Activated naive CD8-positive, alpha-beta T cell (primary cell): ENCODE data around the gene ATG16L2.

Source experiments
- H3K27ac Mint-ChIP-seq: one replicate; pipeline ENCODE4 v1.8.0; 2021; ENCODE audit warnings: mixed read lengths
- H3K27me3 Mint-ChIP-seq: one replicate; pipeline ENCODE4 v1.8.0; 2021; ENCODE audit warnings: mixed read lengths
- H3K36me3 Mint-ChIP-seq: one replicate; pipeline ENCODE4 v1.8.0; 2021; ENCODE audit warnings: mixed read lengths
- H3K4me1 Mint-ChIP-seq: one replicate; pipeline ENCODE4 v1.8.0; 2021; ENCODE audit warnings: low read depth, mixed read lengths
- H3K4me3 Mint-ChIP-seq: one replicate; pipeline ENCODE4 v1.8.0; 2021; ENCODE audit warnings: mild to moderate bottlenecking, mixed read lengths
- H3K9me3 Mint-ChIP-seq: one replicate; pipeline ENCODE4 v1.8.0; 2021; ENCODE audit warnings: low read depth, mixed read lengths

ATG16L2 gene

GRCh38 chr11:72814286-72815109, at the start of gene ATG16L2:
Gene ATG16L2, plus strand, starts transcription at chr11:72814411. Its CDS starts 35 bp downstream, at chr11:72814446.
- Mint-ChIP-seq H3K4me3 (peak within 1 kb of the TSS; percentile 100), H3K36me3 (peaks cover 10% of the 10 kb centered on the region), H3K27ac (peak within 1 kb of the TSS; percentile 99), H3K9me3 (no peaks in the 10 kb centered on the region), H3K27me3 (no peaks in the 10 kb centered on the region), H3K4me1 (peaks cover 38% of the 10 kb centered on the region)

- Mint-ChIP-seq H3K4me3 (no peak overlapping the region), H3K27me3 (no peaks in the 10 kb centered on the region), H3K9me3 (no peaks in the 10 kb centered on the region), H3K4me1 (peaks cover 7% of the 10 kb centered on the region), H3K27ac (no peak overlapping the region), H3K36me3 (no peaks in the 10 kb centered on the region)
Observed at GRCh38 chr11:72764503-72764902, 49.7 kb upstream of the ATG16L2 start.

- Mint-ChIP-seq H3K27me3 (no peaks in the 10 kb centered on the region), H3K36me3 (no peaks in the 10 kb centered on the region), H3K4me1 (peaks cover 7% of the 10 kb centered on the region), H3K9me3 (no peaks in the 10 kb centered on the region), H3K4me3 (no peak overlapping the region), H3K27ac (no peak overlapping the region)
Observed at GRCh38 chr11:72766152-72766902, 47.9 kb upstream of the ATG16L2 start.

- peaks cover 7% of the 10 kb centered on the region for H3K4me1 Mint-ChIP-seq
- no peaks in the 10 kb centered on the region for H3K36me3 Mint-ChIP-seq
- H3K9me3 Mint-ChIP-seq: no peaks in the 10 kb centered on the region
- H3K4me3 Mint-ChIP-seq: no peak overlapping the region
- H3K27me3 Mint-ChIP-seq: no peaks in the 10 kb centered on the region
- H3K27ac Mint-ChIP-seq: no peak overlapping the region
Observed at GRCh38 chr11:72767203-72768062, 46.8 kb upstream of the ATG16L2 start.

GRCh38 chr11:72768581-72768980, 45.6 kb upstream of the ATG16L2 start:
- Mint-ChIP-seq H3K4me3 (no peak overlapping the region), H3K9me3 (no peaks in the 10 kb centered on the region), H3K4me1 (no peaks in the 10 kb centered on the region), H3K27ac (no peak overlapping the region), H3K36me3 (no peaks in the 10 kb centered on the region), H3K27me3 (no peaks in the 10 kb centered on the region)

GRCh38 chr11:72769680-72770079, 44.5 kb upstream of the ATG16L2 start:
- Mint-ChIP-seq H3K4me1 (no peaks in the 10 kb centered on the region), H3K9me3 (no peaks in the 10 kb centered on the region), H3K27me3 (no peaks in the 10 kb centered on the region), H3K4me3 (no peak overlapping the region), H3K27ac (no peak overlapping the region), H3K36me3 (no peaks in the 10 kb centered on the region)

GRCh38 chr11:72770799-72771198, 43.4 kb upstream of the ATG16L2 start:
- H3K27ac Mint-ChIP-seq: no peak overlapping the region
- no peaks in the 10 kb centered on the region for H3K27me3 Mint-ChIP-seq
- H3K9me3 Mint-ChIP-seq: no peaks in the 10 kb centered on the region
- H3K4me1 Mint-ChIP-seq: no peaks in the 10 kb centered on the region
- no peaks in the 10 kb centered on the region for H3K36me3 Mint-ChIP-seq
- H3K4me3 Mint-ChIP-seq: no peak overlapping the region

GRCh38 chr11:72771507-72771906, 42.7 kb upstream of the ATG16L2 start:
- Mint-ChIP-seq H3K36me3 (no peaks in the 10 kb centered on the region), H3K4me3 (no peak overlapping the region), H3K9me3 (no peaks in the 10 kb centered on the region), H3K27me3 (no peaks in the 10 kb centered on the region), H3K4me1 (no peaks in the 10 kb centered on the region), H3K27ac (no peak overlapping the region)

GRCh38 chr11:72772059-72772458, 42.2 kb upstream of the ATG16L2 start:
- no peaks in the 10 kb centered on the region for H3K36me3 Mint-ChIP-seq
- H3K4me1 Mint-ChIP-seq: no peaks in the 10 kb centered on the region
- no peaks in the 10 kb centered on the region for H3K9me3 Mint-ChIP-seq
- H3K4me3 Mint-ChIP-seq: no peak overlapping the region
- no peaks in the 10 kb centered on the region for H3K27me3 Mint-ChIP-seq
- no peak overlapping the region for H3K27ac Mint-ChIP-seq

- Mint-ChIP-seq H3K4me3 (no peak overlapping the region), H3K4me1 (no peaks in the 10 kb centered on the region), H3K27me3 (no peaks in the 10 kb centered on the region), H3K36me3 (no peaks in the 10 kb centered on the region), H3K9me3 (no peaks in the 10 kb centered on the region), H3K27ac (no peak overlapping the region)
Observed at GRCh38 chr11:72773291-72773690, 40.9 kb upstream of the ATG16L2 start.

- Mint-ChIP-seq H3K27ac (no peak overlapping the region), H3K36me3 (no peaks in the 10 kb centered on the region)
Observed at GRCh38 chr11:72773696-72774095, 40.5 kb upstream of the ATG16L2 start.

GRCh38 chr11:72774499-72774898, 39.7 kb upstream of the ATG16L2 start:
- peaks cover under 1% of the 10 kb centered on the region for H3K4me1 Mint-ChIP-seq
- H3K36me3 Mint-ChIP-seq: no peaks in the 10 kb centered on the region
- H3K9me3 Mint-ChIP-seq: no peaks in the 10 kb centered on the region
- no peaks in the 10 kb centered on the region for H3K27me3 Mint-ChIP-seq
- H3K27ac Mint-ChIP-seq: no peak overlapping the region
- no peak overlapping the region for H3K4me3 Mint-ChIP-seq

More at GRCh38 chr11:72773696-72774095, 40.5 kb upstream of the ATG16L2 start:
- no peaks in the 10 kb centered on the region for H3K4me1 Mint-ChIP-seq
- H3K27me3 Mint-ChIP-seq: no peaks in the 10 kb centered on the region
- H3K9me3 Mint-ChIP-seq: no peaks in the 10 kb centered on the region
- no peak overlapping the region for H3K4me3 Mint-ChIP-seq

- H3K36me3 Mint-ChIP-seq: no peaks in the 10 kb centered on the region
- H3K4me1 Mint-ChIP-seq: peaks cover 6% of the 10 kb centered on the region
- H3K27me3 Mint-ChIP-seq: no peaks in the 10 kb centered on the region
- no peak overlapping the region for H3K27ac Mint-ChIP-seq
- H3K9me3 Mint-ChIP-seq: no peaks in the 10 kb centered on the region
- H3K4me3 Mint-ChIP-seq: no peak overlapping the region
Observed at GRCh38 chr11:72775288-72776110, 38.7 kb upstream of the ATG16L2 start.
